NCI-H446 (cell line): ENCODE data around the gene EVC.

Source experiments
- DNase-seq, 2 experiments: peaks; one replicate each; lab custom pipeline; 2025; lab: John Stamatoyannopoulos, UW

The EVC gene

GRCh38 chr4:5755161-5755560, 44.2 kb downstream of the EVC start:
- DNase-seq, result no peak

GRCh38 chr4:5755679-5756078, 44.7 kb downstream of the EVC start:
- no peak for DNase-seq

- no peak for DNase-seq
Measured at GRCh38 chr4:5756271-5756670, 45.3 kb downstream of the EVC start.

GRCh38 chr4:5757091-5757490, 46.1 kb downstream of the EVC start:
- DNase-seq, result no peak

GRCh38 chr4:5757536-5757935, 46.5 kb downstream of the EVC start:
- no peak for DNase-seq

- DNase-seq, result no peak
Measured at GRCh38 chr4:5757954-5758353, 47.0 kb downstream of the EVC start.

- DNase-seq, result no peak
Measured at GRCh38 chr4:5758741-5759140, 47.7 kb downstream of the EVC start.

GRCh38 chr4:5759236-5760075, 48.5 kb downstream of the EVC start:
- no peak for DNase-seq

GRCh38 chr4:5760246-5760645, 49.2 kb downstream of the EVC start:
- DNase-seq, result no peak

- no peak for DNase-seq
Measured at GRCh38 chr4:5760936-5761480, 50.0 kb downstream of the EVC start.

GRCh38 chr4:5770051-5770450, 59.0 kb downstream of the EVC start:
- DNase-seq, result no peak

- DNase-seq, result no peak
Measured at GRCh38 chr4:5772528-5773270, 61.7 kb downstream of the EVC start.

- DNase-seq, result no peak
Measured at GRCh38 chr4:5773271-5773555, 62.2 kb downstream of the EVC start.

- DNase-seq, result no peak
Measured at GRCh38 chr4:5774416-5775036, 63.5 kb downstream of the EVC start.

GRCh38 chr4:5776510-5776909, 65.5 kb downstream of the EVC start:
- DNase-seq, result no peak

GRCh38 chr4:5780831-5781480, 70.0 kb downstream of the EVC start:
- no peak for DNase-seq

GRCh38 chr4:5781691-5782090, 70.7 kb downstream of the EVC start:
- no peak for DNase-seq

- DNase-seq, result no peak
Measured at GRCh38 chr4:5782829-5783476, 72.0 kb downstream of the EVC start.

- DNase-seq, result no peak
Measured at GRCh38 chr4:5783486-5783885, 72.5 kb downstream of the EVC start.

- no peak for DNase-seq
Measured at GRCh38 chr4:5784021-5784420, 73.0 kb downstream of the EVC start.

GRCh38 chr4:5784960-5785611, 74.1 kb downstream of the EVC start:
- DNase-seq, result no peak
